ENCODE measurements around the gene OR2C1.

OR2C1 gene

GRCh38 chr16:3355589-3355988, at the start of gene OR2C1:
TSS of gene OR2C1 (plus strand) at chr16:3355889. CDS start at chr16:3355941, 52 bp downstream.
- no peak for DNase-seq

GRCh38 chr16:3306078-3306477, 49.6 kb upstream of the OR2C1 start:
- no peak for DNase-seq

- DNase-seq: no peak
Measured at GRCh38 chr16:3311496-3311895, 44.2 kb upstream of the OR2C1 start.

- no peak for DNase-seq
Measured at GRCh38 chr16:3317315-3317999, 38.2 kb upstream of the OR2C1 start.

GRCh38 chr16:3321816-3322215, 33.9 kb upstream of the OR2C1 start:
- no peak for DNase-seq

DNA sequence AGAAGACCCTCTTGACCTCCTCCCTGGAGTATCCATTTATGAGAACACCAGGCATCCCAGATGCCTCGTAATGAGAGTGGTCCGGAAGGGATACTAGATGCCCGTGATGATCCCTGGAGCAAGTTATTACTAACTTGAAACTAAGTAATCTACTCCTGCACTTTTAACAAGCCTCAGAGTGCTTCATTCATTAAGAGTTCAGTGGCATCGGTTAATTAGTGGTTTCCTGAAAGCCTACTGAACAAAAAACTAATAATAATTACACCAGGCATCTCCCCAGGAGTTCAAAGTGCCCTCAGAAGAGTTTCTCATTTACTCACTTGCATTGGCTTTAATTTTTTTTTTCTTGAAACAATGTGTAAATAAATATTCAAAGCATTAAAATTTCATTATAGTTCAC, 28.2 kb upstream of the OR2C1 start:
- DNase-seq: no peak

DNA sequence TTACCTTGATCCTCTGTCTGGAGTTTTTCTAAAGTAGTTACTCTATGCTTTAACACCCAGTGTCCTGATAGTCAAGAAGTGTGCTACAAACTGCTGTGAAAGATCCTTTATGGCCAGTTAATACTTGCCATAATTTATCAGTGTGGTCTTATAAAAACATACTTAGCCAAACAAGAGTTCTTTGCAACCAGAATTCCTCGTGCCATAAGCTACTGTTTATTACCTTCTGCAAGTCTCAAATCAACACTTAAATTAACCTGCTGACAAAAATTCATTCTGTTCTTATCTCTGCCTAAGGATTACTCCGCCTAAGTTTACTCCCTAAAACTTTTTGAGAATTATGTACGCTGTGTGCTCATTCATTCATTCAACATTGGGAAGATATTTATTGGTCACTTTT, 27.6 kb upstream of the OR2C1 start:
- no peak for DNase-seq

DNA sequence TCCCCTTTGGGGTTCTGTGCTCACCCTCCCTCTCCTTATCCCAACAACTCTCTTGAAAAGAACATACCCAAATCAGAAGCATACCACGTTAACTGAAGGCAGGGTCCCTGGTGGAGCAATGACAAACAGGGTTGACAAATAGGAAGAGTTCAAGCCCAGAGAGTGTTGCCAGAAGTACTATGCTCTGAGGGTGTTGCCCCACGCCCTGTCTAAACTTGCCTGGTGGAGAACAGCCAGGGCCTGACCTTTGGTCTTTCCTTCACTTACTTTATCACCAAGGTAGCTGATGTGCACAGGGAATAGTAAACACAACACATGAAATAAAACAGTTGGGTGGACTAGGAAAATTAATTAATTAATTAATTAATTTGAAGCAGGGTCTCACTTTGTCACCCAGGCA, 27.0 kb upstream of the OR2C1 start:
- no peak for DNase-seq

DNA sequence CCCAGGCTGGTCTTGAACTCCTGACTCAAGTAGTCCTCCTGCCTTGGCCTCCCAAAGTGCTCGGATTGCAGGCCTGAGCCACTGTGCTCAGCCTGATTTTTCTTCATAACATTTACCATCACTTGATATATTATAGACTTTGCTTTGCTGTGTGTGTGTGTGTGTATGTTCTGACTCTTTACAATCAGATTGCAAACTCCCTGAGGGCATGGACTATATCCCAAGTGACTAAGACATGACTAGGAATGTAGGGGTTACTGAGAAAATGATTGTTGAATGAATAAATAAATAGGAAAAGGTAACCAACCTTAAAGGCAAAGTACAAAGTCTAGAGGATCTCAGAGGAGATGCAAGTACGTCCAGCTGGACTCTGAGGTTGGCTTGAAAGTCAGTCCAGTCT, 9.6 kb upstream of the OR2C1 start:
- DNase-seq: no peak

GRCh38 chr16:3347586-3347985, 8.1 kb upstream of the OR2C1 start:
- no peak for DNase-seq

GRCh38 chr16:3348547-3349167, 7.0 kb upstream of the OR2C1 start:
- DNase-seq: no peak

- no peak for DNase-seq
Measured at GRCh38 chr16:3349175-3349574, 6.5 kb upstream of the OR2C1 start.

DNA sequence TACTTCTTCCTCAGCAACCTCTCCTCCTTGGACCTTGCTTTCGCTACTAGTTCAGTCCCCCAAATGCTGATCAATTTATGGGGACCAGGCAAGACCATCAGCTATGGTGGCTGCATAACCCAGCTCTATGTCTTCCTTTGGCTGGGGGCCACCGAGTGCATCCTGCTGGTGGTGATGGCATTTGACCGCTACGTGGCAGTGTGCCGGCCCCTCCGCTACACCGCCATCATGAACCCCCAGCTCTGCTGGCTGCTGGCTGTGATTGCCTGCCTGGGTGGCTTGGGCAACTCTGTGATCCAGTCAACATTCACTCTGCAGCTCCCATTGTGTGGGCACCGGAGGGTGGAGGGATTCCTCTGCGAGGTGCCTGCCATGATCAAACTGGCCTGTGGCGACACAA, 429 bp downstream of the OR2C1 start:
- no peak for DNase-seq

DNA sequence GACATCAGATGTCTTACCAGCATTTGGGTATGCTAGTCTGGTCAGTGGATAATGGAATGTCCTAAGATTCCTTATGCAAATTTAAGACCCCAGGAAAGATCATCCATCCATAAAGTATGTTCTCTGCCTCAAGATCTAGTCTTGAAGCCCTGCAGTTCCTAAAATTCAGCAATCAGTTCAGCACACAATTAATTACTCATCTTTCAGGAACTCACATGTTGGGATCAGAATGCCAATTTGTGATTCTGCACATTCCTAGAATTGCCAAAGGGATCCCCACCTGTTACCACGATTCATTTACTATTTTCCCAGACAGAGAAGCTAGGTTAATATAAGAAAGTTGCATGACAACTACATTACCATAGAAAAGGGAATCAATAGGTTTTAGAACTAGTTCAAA, 3.2 kb downstream of the OR2C1 start:
- no peak for DNase-seq

DNA sequence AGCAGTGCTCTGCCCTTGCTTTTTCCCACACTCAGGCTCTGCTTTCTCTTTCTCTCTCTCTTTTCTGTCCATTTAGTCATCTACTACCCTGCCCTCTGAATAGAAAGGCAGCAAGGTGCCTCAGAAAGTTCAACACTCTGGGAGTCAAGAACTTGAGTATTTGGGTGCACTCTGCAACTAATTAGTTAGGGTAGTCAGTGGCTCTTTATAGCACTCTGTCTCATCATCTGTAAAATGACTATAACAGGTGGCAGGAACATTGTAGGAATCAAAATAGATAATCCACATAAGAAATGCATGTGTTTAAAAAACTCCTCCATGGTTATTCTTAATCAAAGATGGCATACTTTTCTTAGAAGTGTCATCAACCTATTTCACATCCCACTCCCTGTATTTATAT, 7.2 kb downstream of the OR2C1 start:
- no peak for DNase-seq

DNA sequence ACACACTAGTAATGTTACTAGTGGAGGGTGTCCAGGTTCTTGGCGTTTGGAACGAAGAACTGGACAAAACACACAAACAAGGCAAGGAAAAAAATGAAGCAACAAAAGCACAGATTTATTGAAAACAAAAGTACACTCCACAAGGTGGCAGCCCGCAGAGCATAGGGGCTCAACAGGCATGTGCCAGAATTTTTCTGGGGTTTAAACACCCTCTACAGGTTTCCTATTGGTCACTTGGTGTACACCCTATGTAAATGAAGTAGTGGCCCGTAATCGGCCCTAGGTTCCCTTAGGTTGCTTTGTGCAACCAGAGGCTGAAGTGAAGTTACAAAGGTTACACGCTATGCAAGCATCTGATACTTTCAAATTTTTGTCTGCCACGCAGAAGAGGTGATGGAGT, 8.1 kb downstream of the OR2C1 start:
- peak in 1 of 2 experiments; percentile 50 for DNase-seq

DNA sequence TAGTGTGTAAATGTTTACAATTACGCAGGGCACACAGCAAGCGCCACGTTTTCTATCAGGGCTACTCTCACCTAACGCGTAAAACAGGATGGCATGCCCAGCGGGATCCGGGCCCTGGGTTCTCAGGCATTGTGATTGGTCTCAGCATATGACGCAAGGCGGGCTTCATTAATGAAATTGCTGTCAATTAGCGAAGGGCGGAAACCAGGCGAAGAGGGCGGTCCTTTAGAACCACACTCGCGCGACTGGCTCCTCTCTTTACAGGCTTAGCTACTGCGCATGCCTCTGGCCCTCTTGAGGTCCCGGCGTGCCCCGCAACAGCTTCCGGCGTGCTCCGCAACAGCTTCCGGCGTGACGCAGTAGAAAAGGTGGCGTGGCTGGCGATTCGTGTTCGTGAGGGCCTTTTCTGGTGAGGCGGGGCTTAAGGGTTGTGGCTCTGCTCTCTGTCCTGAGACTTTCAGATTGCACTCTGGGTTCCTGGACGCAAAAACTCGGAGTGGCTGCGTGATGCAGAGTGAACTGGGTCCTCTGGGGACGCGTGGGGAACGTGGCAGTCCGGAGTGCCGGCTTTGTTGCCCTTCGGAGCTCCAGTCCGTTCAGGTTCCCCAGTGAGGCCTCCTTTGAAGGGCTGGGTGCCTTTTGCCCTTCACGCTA, 9.2 kb downstream of the OR2C1 start:
- DNase-seq: peak; percentile 99

- no peak for DNase-seq
Measured at GRCh38 chr16:3369073-3369472, 13.4 kb downstream of the OR2C1 start.

DNA sequence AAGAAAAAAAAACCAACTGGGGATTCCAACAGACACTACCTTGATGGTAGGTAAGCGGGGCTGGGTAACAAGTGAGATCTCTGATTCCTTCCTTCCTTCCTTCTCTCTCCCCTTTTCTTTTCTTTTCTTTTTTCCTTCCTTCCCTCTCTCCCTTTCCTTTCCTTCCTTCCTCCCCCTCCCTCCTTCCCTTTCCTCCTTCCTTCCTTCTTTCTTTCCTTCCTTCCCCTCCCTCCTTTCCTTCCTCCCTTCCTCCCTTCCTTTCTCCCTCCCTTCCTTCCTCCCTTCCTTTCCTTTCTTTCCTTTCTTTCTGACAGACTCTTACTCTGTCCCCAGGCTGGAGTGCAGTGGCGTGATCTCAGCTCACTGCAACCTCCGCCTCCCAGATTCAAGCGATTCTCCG, 20.0 kb downstream of the OR2C1 start:
- no peak for DNase-seq

DNA sequence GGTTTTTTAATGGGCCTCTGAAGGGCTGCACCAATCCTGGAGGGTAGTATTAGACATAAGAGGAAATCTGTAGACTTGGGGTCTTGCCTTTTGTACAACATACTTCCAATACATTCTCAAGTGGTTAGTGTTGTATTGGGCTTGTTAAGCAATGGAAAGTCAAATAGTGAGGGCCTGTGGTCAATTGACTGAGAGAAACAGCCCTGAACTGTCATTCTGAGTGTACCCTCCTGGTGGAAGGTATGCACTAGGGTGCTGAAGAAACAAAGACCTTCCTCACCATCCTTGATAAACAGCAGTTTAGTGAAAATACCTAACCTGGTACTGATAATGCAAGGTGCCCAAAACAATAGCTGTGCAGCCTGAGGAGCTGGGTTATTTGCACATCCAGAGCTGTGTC, 22.2 kb downstream of the OR2C1 start:
- no peak for DNase-seq

DNA sequence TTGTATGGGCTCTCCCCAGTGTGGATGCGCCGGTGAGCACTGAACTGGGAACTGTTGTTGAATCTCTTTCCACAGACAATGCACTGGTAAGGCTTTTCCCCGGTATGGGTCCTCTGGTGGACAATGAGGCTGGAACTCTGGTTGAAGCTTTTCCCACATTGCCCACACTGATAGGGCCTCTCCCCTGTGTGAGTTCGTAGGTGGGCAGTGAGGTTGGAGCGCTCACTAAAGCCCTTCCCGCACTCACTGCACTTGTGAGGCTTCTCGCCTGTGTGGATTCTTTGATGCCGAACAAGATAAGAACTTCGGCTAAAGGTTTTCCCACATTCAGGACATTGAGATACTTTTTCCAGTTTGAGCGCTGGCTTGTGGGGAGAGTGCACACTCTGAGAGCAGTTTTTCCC, 27.4 kb downstream of the OR2C1 start:
- no peak for DNase-seq

- DNase-seq: no peak
Measured at GRCh38 chr16:3388325-3388724, 32.6 kb downstream of the OR2C1 start.

DNA sequence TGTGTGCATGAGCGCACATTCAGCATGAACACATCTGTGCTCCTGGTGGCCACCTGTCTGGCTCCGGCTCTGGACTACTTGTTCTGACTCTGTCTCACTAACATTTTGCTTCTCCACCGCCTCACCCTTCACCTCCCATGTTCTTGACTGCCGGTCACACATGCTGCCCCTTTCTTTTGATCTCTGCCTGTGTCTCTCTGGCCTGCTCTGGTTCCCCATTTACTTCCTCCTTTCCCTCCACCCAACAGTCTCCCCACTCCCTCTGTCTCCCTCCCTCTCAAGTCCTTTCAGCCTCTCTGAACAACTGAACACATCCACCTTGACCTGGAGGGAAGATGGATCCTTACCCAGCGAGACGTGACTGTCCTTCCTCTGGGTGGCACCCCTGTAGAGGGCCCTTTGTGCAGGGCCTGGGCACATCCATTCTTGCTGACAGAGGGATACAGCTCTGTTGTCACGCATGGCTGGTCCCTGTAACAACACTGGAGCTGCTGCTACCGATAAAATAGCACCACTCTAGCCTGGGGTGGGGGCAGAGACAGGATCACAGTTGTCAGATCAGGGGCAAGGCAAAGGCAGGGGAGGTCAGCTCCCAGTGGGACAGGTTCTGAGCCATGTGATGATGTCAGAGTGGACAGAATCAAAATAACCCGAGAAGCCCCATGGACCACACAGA, 34.1 kb downstream of the OR2C1 start:
- no peak for DNase-seq

DNA sequence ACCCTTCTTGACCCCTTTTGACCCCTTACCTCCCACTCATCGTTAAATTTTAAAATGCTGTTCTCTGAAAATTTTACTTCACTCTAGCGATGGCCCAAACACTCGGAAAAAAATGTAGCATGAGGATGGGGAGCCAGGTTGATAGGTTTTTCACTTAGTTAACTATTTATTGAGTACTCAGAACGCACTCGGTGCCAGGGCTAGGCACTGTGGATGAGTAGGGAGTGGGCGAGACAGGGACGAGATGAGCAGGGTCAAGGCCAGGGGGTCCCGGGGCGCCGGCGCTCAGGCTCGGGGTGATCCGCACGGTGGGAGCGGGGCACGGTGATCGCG, 44.7 kb downstream of the OR2C1 start:
- DNase-seq: no peak
